Mononuclear cell (primary cell): ENCODE measurements around the gene CTNNBL1. TPM values are rescaled to one million over a fixed set of nuclear protein-coding genes. Genes with fewer than 3 reads are reported as not detected.

Source experiments
- H3K27me3 ChIP-seq: 2 replicates; pipeline ENCODE4 v1.6.0; 2011; ENCODE audit warnings: low read length, control low read depth; ENCODE audit not compliant: insufficient read depth
- H3K4me1 ChIP-seq: 2 replicates; pipeline ENCODE4 v1.5.1; 2011; ENCODE audit warnings: mild to moderate bottlenecking, low read length, control low read depth; ENCODE audit not compliant: insufficient read depth
- H3K4me3 ChIP-seq: 2 replicates; pipeline ENCODE4 v1.5.1; 2011; ENCODE audit warnings: mild to moderate bottlenecking, low read length, moderate library complexity
- H3K9me3 ChIP-seq: 2 replicates; pipeline ENCODE4 v1.5.1; 2011; ENCODE audit warnings: low read depth, mild to moderate bottlenecking, control low read depth, low read length
- total RNA-seq: library from RNA; depleted of rRNA; stranded (reverse); fragments of >200 nt; gene quantifications from one replicate; pipeline ENCODE4 v1.2.3, GENCODE V29; 2012

The CTNNBL1 gene
- total RNA-seq, 1 donor = 19.4 TPM

DNA sequence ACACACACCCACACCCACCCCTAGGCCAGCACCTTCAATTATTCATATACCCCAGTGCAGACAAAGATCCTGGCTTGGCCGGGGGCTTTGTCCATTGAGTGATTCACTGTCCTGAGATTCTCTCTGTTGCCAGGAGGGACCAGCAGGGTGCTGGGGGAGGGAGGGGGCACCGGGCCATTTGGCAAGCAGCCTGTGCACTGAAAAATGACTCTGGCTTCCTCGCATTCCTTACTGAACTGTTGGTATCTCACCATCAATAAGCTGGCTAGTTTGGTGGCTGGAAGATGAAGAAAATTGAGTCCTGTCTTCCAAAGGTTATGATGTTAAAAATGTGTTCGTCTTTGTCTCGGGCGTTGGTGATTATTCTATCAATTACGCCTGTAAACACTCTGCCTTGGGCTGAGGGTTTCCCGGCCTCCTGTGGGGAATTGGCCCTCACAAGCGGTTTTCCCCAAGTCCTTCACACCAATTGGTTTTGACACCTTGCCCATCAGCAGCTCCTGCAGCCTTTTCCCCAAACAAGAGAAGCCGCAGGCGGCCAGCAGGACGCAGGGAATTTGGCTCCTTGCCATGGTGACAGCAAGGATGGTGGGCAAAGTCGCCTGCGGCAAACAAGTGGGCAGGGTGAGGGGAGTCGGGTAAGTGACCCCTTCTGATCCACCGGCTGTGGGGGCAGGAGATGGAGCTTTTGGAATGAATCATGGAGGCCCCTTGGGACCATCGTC lies 214.0 kb downstream of the CTNNBL1 start:
- Histone ChIP-seq H3K4me1 (no peaks in the 10 kb centered on the region), H3K27me3 (peaks cover 28% of the 10 kb centered on the region), H3K9me3 (no peaks in the 10 kb centered on the region), H3K4me3 (no peak overlapping the region)

GRCh38 chr20:37911261-37911660 lies 217.4 kb downstream of the CTNNBL1 start:
- Histone ChIP-seq H3K4me1 (peaks cover 10% of the 10 kb centered on the region), H3K27me3 (peaks cover 31% of the 10 kb centered on the region), H3K9me3 (no peaks in the 10 kb centered on the region), H3K4me3 (no peak overlapping the region)

DNA sequence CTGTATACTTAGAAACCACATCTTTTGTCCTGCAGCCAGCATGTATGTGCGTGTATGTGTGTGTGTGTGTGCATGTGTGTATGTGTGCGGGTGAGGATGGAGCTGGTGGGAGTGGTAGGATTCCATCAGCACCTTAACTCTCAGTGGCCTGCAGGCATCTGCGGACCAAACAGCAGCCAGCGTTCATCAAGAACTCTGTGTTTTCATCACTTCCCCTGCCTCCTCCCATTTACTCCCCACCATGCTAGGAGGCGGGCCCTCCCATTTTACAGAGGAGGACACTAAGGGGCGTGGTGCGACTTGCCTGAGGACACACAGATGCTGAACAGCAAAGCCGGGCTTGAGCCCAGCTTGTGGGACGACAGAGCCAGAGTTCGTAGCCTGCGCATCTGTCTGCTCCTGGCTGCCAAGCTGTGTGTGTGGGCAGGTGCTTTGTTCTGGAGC lies 218.0 kb downstream of the CTNNBL1 start:
- Histone ChIP-seq H3K4me3 (no peak overlapping the region), H3K9me3 (no peaks in the 10 kb centered on the region), H3K4me1 (peaks cover 10% of the 10 kb centered on the region), H3K27me3 (peaks cover 30% of the 10 kb centered on the region)

- H3K9me3 ChIP-seq = no peaks in the 10 kb centered on the region
- no peak overlapping the region for H3K4me3 ChIP-seq
- peaks cover 10% of the 10 kb centered on the region for H3K4me1 ChIP-seq
- peaks cover 36% of the 10 kb centered on the region for H3K27me3 ChIP-seq
Measured at GRCh38 chr20:37912874-37913273, 219.0 kb downstream of the CTNNBL1 start.

GRCh38 chr20:37913567-37914366 lies 219.9 kb downstream of the CTNNBL1 start:
- peaks cover 40% of the 10 kb centered on the region for H3K27me3 ChIP-seq
- no peaks in the 10 kb centered on the region for H3K9me3 ChIP-seq
- H3K4me1 ChIP-seq = peaks cover 10% of the 10 kb centered on the region
- H3K4me3 ChIP-seq = no peak overlapping the region

DNA sequence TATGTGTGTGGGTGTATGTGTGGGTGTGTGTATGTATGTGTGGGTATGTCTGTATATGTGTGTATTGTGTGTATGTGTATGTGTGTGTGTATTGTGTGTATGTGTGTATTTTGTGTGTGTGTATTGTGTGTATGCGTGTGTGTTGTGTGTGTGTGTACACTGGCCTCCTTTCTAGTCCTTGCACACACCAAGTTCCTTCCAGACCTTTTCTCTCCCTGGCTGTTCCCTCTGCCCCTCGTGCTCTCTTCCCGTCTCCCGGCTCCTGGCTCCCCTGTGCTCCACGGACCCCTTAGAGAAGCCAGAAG lies 220.5 kb downstream of the CTNNBL1 start:
- peaks cover 10% of the 10 kb centered on the region for H3K4me1 ChIP-seq
- peaks cover 40% of the 10 kb centered on the region for H3K27me3 ChIP-seq
- no peak overlapping the region for H3K4me3 ChIP-seq
- no peaks in the 10 kb centered on the region for H3K9me3 ChIP-seq

GRCh38 chr20:37914672-37915433 lies 221.0 kb downstream of the CTNNBL1 start:
- Histone ChIP-seq H3K4me3 (no peak overlapping the region), H3K9me3 (no peaks in the 10 kb centered on the region), H3K4me1 (peaks cover 10% of the 10 kb centered on the region), H3K27me3 (peaks cover 40% of the 10 kb centered on the region)

GRCh38 chr20:37915434-37915787 lies 221.6 kb downstream of the CTNNBL1 start:
- peaks cover 40% of the 10 kb centered on the region for H3K27me3 ChIP-seq

DNA sequence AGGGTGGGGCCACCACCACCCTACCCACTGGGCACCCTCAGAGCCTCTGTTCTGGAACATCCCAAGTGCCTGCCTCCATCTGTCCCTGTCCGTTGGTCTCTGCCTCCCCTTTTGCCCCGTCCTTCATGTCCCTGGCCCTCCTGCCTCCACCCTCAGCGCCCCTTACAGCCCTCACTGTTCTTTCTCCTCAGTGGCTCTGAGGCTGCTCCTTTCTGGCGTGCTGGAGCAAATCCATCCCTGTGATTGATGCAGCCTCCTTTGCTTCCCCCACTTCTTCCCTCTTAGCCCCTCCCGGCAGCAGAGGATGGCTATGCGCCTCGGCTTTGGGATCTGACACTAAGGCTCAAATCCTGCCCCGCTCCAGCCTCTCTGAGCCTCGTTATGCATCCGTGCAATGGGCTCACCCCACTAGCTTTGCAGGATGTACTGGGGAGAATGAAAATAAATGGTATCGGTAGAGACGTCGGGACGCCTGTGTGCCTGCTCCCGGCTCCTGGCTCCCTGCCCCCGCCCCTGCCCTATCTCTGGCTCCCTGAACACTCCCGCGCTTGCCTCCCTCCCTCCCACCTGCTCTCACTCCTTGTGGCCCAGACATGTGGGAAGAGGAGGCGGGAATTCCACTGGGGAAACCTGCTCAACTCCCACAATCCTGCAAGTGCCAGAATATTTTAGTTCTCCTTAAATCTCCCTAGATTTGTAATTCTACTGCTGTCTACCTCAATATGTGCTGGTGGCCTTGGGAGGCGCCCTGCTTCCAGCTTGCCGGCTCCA lies 222.2 kb downstream of the CTNNBL1 start:
- Histone ChIP-seq H3K4me1 (peaks cover 10% of the 10 kb centered on the region), H3K27me3 (peaks cover 40% of the 10 kb centered on the region), H3K9me3 (no peaks in the 10 kb centered on the region), H3K4me3 (no peak overlapping the region)

More at GRCh38 chr20:37915434-37915787, 221.6 kb downstream of the CTNNBL1 start:
- no peak overlapping the region for H3K4me3 ChIP-seq
- peaks cover 10% of the 10 kb centered on the region for H3K4me1 ChIP-seq
- H3K9me3 ChIP-seq = no peaks in the 10 kb centered on the region

GRCh38 chr20:37917461-37917860 lies 223.6 kb downstream of the CTNNBL1 start:
- H3K27me3 ChIP-seq = peaks cover 39% of the 10 kb centered on the region
- H3K4me3 ChIP-seq = no peak overlapping the region
- H3K9me3 ChIP-seq = no peaks in the 10 kb centered on the region

DNA sequence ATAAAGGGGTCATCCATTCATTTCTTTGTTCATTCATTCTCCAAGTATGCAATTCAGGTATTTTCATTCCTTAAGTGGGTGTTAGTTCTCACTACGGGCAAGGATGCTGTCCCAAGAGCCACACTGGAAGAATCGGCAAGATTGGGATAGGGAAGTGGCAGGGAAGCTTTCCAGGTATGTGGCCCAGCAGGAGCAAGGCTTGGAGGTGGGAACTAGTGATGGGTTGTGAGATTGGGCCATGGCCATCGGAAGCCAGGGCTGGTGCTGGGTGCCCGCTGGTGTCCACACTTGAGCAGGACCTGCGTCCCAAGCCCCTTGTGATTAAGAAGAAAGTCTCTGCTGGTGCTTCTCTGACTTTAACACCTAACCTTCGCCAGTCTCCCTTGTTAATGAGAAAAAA lies 224.2 kb downstream of the CTNNBL1 start:
- H3K4me1 ChIP-seq = peaks cover 10% of the 10 kb centered on the region
- H3K4me3 ChIP-seq = no peak overlapping the region
- H3K9me3 ChIP-seq = no peaks in the 10 kb centered on the region
- H3K27me3 ChIP-seq = peaks cover 35% of the 10 kb centered on the region

More at GRCh38 chr20:37917461-37917860, 223.6 kb downstream of the CTNNBL1 start:
- H3K4me1 ChIP-seq = peaks cover 10% of the 10 kb centered on the region

DNA sequence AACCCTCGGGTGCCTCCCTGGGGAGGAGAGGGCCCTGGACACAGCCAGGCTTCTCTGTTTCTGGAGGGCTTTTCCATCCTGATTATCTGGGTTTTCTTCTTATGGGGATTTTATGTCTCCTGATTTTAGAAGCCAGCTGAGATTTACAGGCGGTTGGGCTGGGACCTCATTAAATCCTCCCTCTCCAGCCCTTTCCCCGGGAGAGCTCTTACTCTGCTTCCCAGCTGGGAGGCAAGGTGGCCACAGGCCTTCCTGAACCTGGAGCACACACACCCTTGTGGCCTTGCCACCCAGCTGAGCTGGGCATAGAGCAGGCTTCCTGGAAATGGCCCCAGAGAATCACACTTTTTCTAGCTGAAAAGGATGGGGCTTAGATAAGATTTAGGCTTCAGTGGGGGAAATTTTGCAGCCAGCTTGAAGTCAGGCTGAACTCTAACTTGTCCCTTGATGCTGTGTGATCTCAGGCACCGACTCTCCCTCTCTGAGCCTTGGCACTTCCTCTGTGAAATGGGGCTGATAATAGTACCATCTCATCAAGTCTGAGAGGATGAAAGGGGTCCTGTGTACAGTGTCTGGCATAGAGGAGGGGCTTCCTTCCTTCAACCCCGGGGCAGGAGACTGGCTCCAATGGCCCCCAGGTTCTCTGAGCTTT lies 225.7 kb downstream of the CTNNBL1 start:
- no peak overlapping the region for H3K4me3 ChIP-seq
- peaks cover 8% of the 10 kb centered on the region for H3K4me1 ChIP-seq
- H3K27me3 ChIP-seq = peaks cover 30% of the 10 kb centered on the region
- H3K9me3 ChIP-seq = no peaks in the 10 kb centered on the region

DNA sequence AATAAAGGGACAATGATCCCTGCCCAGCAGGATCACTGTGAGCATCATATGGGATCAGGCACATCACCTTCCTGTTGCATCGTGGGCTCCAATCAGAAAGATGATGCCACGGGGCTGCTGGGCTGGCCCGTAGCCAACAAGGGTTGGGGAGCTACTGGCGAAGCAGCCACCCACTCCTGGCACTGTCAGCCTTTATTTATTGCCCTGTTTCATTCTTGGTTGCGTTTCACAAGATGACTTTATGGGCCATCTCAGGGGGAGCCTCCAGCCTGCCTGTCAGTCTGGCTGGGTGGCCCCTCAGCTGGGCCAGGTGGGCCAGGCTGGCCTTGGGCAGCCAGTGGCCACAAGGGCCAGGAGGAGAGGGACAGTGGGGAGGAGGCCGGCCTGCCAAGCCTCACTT lies 226.4 kb downstream of the CTNNBL1 start:
- peaks cover under 1% of the 10 kb centered on the region for H3K4me1 ChIP-seq
- peaks cover 23% of the 10 kb centered on the region for H3K27me3 ChIP-seq
- H3K4me3 ChIP-seq = no peak overlapping the region
- H3K9me3 ChIP-seq = no peaks in the 10 kb centered on the region

DNA sequence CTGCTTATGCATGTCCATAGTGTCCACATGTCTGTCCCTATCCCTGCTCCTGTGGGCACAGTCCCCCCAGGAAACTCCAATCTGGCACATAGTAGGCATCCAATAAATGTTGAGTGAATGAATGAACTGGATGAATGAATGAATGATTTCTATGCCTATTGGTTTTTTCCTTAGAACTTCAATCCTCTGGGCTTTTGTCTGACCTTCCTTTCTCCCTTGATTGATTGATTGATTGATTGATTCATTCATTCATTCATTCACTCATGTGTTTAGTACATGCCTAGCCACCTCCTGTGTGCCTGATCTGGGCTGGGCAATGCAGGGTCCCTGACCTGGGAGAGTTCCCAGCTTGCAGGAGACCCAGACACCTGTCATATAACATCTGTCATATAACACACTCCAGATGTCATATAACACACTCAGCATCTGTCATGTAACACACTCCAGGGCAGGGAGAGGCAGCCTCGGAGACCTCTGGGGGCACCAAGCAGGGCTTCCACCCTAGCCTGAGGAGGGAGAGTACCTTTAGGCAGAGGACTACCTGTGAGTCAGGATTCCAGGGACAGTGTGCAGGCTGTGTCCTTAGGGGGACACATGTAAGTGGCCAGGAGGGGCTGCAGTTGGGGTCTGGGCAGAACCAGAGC lies 227.0 kb downstream of the CTNNBL1 start:
- no peaks in the 10 kb centered on the region for H3K4me1 ChIP-seq
- no peak overlapping the region for H3K4me3 ChIP-seq
- H3K27me3 ChIP-seq = peaks cover 20% of the 10 kb centered on the region
- no peaks in the 10 kb centered on the region for H3K9me3 ChIP-seq
